Caco-2 (cell line): Measurements from ENCODE around the gene C20orf202. TPM values are rescaled to one million over a fixed set of nuclear protein-coding genes. Genes with fewer than 3 reads are reported as not detected.

ENCODE experiments used
- BruUV-seq: library from RNA; stranded (reverse); fragments of 400-500 nt; replicated peaks from 2 replicates; lab custom pipeline; 2021; lab: Mats Ljungman, UMichigan
- CTCF ChIA-PET: fragments of 300-600 bp; sonication (Branson Sonifier 250); formaldehyde crosslinking; loops from one replicate; lab custom pipeline; 2022; ENCODE audit warnings: antibody characterized with exemption; lab: Charles Lee
- POLR2A ChIA-PET: fragments of 300-600 bp; sonication (Branson Sonifier 250); formaldehyde crosslinking; loops from one replicate; lab custom pipeline; 2022; ENCODE audit warnings: antibody characterized with exemption; lab: Charles Lee
- DNase-seq, 2 experiments: peaks; one replicate each; pipeline versions ENCODE4 v3.0.0 to v3.0.0-alpha.2; 2020 to 2022
- H3K27me3 ChIP-seq: replicated peaks from 2 replicates; pipeline ENCODE4 v1.6.0; 2011; ENCODE audit warnings: low read length; ENCODE audit not compliant: control insufficient read depth, insufficient read depth
- H3K36me3 ChIP-seq: 2 replicates; pipeline ENCODE4 v1.5.1; 2011; ENCODE audit warnings: low read length; ENCODE audit not compliant: control insufficient read depth, insufficient read depth
- H3K4me1 ChIP-seq: fragments of 250-450 bp; sonication (Bioruptor Pico); 2 replicates; pipeline ENCODE4 v1.5.1; 2020; ENCODE audit warnings: mild to moderate bottlenecking
- H3K4me3 ChIP-seq: 2 replicates; pipeline ENCODE4 v1.5.1; 2011; ENCODE audit warnings: low read depth, mild to moderate bottlenecking, control low read depth, low read length
- H3K9me3 ChIP-seq: fragments of 250-450 bp; sonication (Bioruptor Pico); 2 replicates; pipeline ENCODE4 v1.5.1; 2020; ENCODE audit warnings: mild to moderate bottlenecking, moderate library complexity
- H3K27ac Mint-ChIP-seq: one replicate; pipeline ENCODE4 v1.8.0; 2022; ENCODE audit warnings: mixed read lengths; ENCODE audit not compliant: unreplicated experiment
- H3K27me3 Mint-ChIP-seq: one replicate; pipeline ENCODE4 v1.8.0; 2022; ENCODE audit warnings: mixed read lengths; ENCODE audit not compliant: insufficient read depth, unreplicated experiment
- H3K36me3 Mint-ChIP-seq: one replicate; pipeline ENCODE4 v1.8.0; 2022; ENCODE audit warnings: mild to moderate bottlenecking, mixed read lengths; ENCODE audit not compliant: insufficient read depth, unreplicated experiment
- H3K4me1 Mint-ChIP-seq: one replicate; pipeline ENCODE4 v1.8.0; 2022; ENCODE audit warnings: low read depth, mixed read lengths; ENCODE audit not compliant: unreplicated experiment
- H3K4me3 Mint-ChIP-seq: one replicate; pipeline ENCODE4 v1.8.0; 2022; ENCODE audit warnings: mild to moderate bottlenecking, moderate library complexity, mixed read lengths; ENCODE audit not compliant: unreplicated experiment
- H3K9me3 Mint-ChIP-seq: one replicate; pipeline ENCODE4 v1.8.0; 2022; ENCODE audit warnings: mixed read lengths; ENCODE audit not compliant: unreplicated experiment
- intact Hi-C: fragments of 100-400 bp; cut with micrococcal nuclease; formaldehyde crosslinking; loops from one replicate; pipeline ENCODE4 v1.10.0; 2022; ENCODE audit not compliant: unreplicated experiment
- total RNA-seq: library from RNA; stranded (reverse); gene quantifications from 2 replicates; pipeline ENCODE4 v1.2.3, GENCODE V29; 2022
- TF ChIP-seq, protein P1 (sequence below), 2 experiments: fragments of 200-600 bp in 1 of 2; IDR thresholded peaks; 1 replicate in 1 of 2; 2 replicates in 1 of 2; pipeline versions ENCODE4 v1.5.1 to v1.8.0; 2011 to 2022; ENCODE audit warnings: antibody characterized with exemption in 1 of 2, control low read depth in 1 of 2, inconsistent platforms in 1 of 2, low read depth in 1 of 2, low read length in 1 of 2, mild to moderate bottlenecking in 1 of 2, moderate library complexity in 1 of 2; ENCODE audit not compliant: insufficient read depth in 1 of 2, severe bottlenecking in 1 of 2, unreplicated experiment in 1 of 2

The C20orf202 gene
- total RNA-seq, 1 experiment from 2014 or later, result not detected

DNA sequence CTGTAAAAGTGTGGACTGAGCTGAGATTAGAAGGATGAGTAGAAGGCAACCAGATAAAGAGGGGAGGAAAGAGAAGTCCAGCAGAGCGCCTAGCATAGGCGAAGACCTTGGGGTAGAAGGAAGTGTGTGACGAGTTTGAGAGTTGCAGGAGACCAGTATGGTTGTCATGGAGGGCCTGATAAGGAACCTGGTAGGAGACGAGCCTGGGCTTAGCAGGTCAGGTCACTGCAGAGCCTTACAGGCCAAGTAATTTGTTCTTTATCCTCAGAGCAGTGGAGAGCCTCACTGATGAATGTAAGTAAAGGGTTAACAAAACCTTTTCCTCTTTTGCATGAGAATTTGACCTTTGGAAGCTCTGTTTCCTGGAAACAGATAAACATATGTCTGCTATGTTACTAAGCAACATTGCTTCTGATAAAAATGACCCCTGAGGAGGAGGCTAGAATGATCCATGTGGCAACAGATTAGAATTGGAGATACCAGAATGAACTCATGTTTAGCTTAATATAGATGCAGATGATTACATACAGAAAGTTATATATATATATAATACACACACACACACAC is 15.6 kb upstream of the C20orf202 start:
- H3K9me3 ChIP-seq, result no peaks in the 10 kb centered on the region
- ChIA-PET POLR2A (no interaction called here), CTCF (interaction anchor here (0.6 to 1.1 kb wide), 3 partner anchors 25 to 316 kb away, joined by 3 to 6 read pairs (median 5); no protein-coding TSS in a partner anchor)
- H3K27me3 ChIP-seq, result no peaks in the 10 kb centered on the region
- no peaks in the 10 kb centered on the region for H3K27me3 Mint-ChIP-seq
- no TSS peak for BruUV-seq
- H3K36me3 Mint-ChIP-seq, result peaks cover 9% of the 10 kb centered on the region
- H3K4me3 Mint-ChIP-seq, result no peak overlapping the region
- H3K36me3 ChIP-seq, result no peaks in the 10 kb centered on the region
- no peak overlapping the region for H3K27ac Mint-ChIP-seq
- no peak overlapping the region for H3K4me3 ChIP-seq
- peak in 1 of 2 experiments; percentile 77 for DNase-seq
- intact Hi-C loops, result loop anchor here (10.0 kb wide), 1 partner anchor 373 kb away; no protein-coding TSS in a partner anchor
- H3K9me3 Mint-ChIP-seq, result no peaks in the 10 kb centered on the region
- H3K4me1 ChIP-seq, result peaks cover 29% of the 10 kb centered on the region
- TF ChIP-seq, protein P1, sequence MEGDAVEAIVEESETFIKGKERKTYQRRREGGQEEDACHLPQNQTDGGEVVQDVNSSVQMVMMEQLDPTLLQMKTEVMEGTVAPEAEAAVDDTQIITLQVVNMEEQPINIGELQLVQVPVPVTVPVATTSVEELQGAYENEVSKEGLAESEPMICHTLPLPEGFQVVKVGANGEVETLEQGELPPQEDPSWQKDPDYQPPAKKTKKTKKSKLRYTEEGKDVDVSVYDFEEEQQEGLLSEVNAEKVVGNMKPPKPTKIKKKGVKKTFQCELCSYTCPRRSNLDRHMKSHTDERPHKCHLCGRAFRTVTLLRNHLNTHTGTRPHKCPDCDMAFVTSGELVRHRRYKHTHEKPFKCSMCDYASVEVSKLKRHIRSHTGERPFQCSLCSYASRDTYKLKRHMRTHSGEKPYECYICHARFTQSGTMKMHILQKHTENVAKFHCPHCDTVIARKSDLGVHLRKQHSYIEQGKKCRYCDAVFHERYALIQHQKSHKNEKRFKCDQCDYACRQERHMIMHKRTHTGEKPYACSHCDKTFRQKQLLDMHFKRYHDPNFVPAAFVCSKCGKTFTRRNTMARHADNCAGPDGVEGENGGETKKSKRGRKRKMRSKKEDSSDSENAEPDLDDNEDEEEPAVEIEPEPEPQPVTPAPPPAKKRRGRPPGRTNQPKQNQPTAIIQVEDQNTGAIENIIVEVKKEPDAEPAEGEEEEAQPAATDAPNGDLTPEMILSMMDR (IDR thresholded peaks at IDR 0.05; ENCODE audit: insufficient read depth in 1 of 2, low read depth in 1 of 2, low read length in 1 of 2, severe bottlenecking in 1 of 2, unreplicated experiment in 1 of 2), result no peak
- H3K4me1 Mint-ChIP-seq, result no peaks in the 10 kb centered on the region

DNA sequence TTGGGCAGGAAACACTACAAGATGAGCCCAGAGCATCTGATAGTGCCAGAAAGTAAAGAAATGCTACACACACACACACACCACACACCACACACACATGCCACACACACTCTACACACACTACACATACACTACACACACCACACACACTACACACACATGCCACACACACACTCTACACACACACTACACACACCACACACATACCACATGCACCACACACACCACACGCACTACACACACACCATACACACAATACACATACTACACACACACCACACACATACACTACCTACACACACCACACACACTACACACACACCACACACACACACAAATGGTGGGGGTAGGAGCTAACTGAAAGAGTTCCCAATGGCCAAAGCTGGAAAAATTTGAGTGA is 14.9 kb upstream of the C20orf202 start:
- CTCF ChIA-PET, result interaction anchor here (1.0 to 1.1 kb wide), 2 partner anchors 25 to 315 kb away, joined by 3 to 6 read pairs; no protein-coding TSS in a partner anchor

DNA sequence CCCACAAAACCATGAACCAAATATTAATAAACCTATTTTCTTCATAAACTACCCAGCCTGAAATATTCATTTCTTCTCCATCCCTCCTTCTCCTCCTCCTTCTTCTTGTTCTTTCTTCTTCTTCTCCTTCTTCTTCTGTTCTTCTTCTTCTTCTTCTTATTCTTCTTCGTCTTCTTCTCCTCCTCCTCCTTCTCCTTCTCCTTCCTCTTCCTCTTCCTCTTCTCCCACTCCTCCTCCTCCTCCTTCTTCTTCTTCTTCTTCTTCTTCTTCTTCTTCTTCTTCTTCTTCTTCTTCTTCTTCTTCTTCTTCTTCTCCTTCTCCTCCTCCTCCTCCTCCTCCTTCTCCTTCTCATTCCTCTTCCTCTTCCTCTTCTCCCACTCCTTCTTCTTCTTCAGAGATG is 13.4 kb upstream of the C20orf202 start:
- no peak overlapping the region for H3K4me3 Mint-ChIP-seq
- Histone ChIP-seq H3K27me3 (no peaks in the 10 kb centered on the region), H3K4me3 (no peak overlapping the region), H3K4me1 (peaks cover 29% of the 10 kb centered on the region), H3K9me3 (no peaks in the 10 kb centered on the region), H3K36me3 (no peaks in the 10 kb centered on the region)
- BruUV-seq, result no TSS peak
- H3K27me3 Mint-ChIP-seq, result no peaks in the 10 kb centered on the region
- no peak overlapping the region for H3K27ac Mint-ChIP-seq
- TF ChIP-seq, protein P1 (IDR thresholded peaks at IDR 0.05; ENCODE audit: insufficient read depth in 1 of 2, low read depth in 1 of 2, low read length in 1 of 2, severe bottlenecking in 1 of 2, unreplicated experiment in 1 of 2), result no peak
- ChIA-PET POLR2A (no interaction called here), CTCF (interaction anchor here (1.0 kb wide), 1 partner anchor 81 kb away, joined by 3 read pairs; no protein-coding TSS in a partner anchor)
- intact Hi-C loops, result loop anchor here (10.0 kb wide), 1 partner anchor 375 kb away; no protein-coding TSS in a partner anchor
- H3K4me1 Mint-ChIP-seq, result no peaks in the 10 kb centered on the region
- no peaks in the 10 kb centered on the region for H3K36me3 Mint-ChIP-seq
- no peaks in the 10 kb centered on the region for H3K9me3 Mint-ChIP-seq
- DNase-seq, result no peak

More for the DNA sequence above, 14.9 kb upstream of the C20orf202 start:
- Histone ChIP-seq H3K36me3 (no peaks in the 10 kb centered on the region), H3K27me3 (no peaks in the 10 kb centered on the region), H3K9me3 (no peaks in the 10 kb centered on the region), H3K4me1 (peaks cover 29% of the 10 kb centered on the region), H3K4me3 (no peak overlapping the region)
- POLR2A ChIA-PET, result no interaction called here
- H3K9me3 Mint-ChIP-seq, result no peaks in the 10 kb centered on the region
- no peak overlapping the region for H3K4me3 Mint-ChIP-seq
- intact Hi-C loops, result loop anchor here (10.0 kb wide), 1 partner anchor 374 kb away; no protein-coding TSS in a partner anchor
- H3K27ac Mint-ChIP-seq, result no peak overlapping the region
- H3K27me3 Mint-ChIP-seq, result no peaks in the 10 kb centered on the region
- no peaks in the 10 kb centered on the region for H3K4me1 Mint-ChIP-seq
- TF ChIP-seq, protein P1 (IDR thresholded peaks at IDR 0.05; ENCODE audit: insufficient read depth in 1 of 2, low read depth in 1 of 2, low read length in 1 of 2, severe bottlenecking in 1 of 2, unreplicated experiment in 1 of 2), result no peak
- no peak for DNase-seq
- peaks cover 5% of the 10 kb centered on the region for H3K36me3 Mint-ChIP-seq
- BruUV-seq, result no TSS peak
